ENCODE data around the gene ZNF223.

ZNF223 gene

GRCh38 chr19:44050740-44051649 lies 841 bp upstream of the ZNF223 start:
- TF ChIP-seq ZFX (IDR thresholded peaks at IDR 0.05) = no peak
- TF ChIP-seq, protein P1, sequence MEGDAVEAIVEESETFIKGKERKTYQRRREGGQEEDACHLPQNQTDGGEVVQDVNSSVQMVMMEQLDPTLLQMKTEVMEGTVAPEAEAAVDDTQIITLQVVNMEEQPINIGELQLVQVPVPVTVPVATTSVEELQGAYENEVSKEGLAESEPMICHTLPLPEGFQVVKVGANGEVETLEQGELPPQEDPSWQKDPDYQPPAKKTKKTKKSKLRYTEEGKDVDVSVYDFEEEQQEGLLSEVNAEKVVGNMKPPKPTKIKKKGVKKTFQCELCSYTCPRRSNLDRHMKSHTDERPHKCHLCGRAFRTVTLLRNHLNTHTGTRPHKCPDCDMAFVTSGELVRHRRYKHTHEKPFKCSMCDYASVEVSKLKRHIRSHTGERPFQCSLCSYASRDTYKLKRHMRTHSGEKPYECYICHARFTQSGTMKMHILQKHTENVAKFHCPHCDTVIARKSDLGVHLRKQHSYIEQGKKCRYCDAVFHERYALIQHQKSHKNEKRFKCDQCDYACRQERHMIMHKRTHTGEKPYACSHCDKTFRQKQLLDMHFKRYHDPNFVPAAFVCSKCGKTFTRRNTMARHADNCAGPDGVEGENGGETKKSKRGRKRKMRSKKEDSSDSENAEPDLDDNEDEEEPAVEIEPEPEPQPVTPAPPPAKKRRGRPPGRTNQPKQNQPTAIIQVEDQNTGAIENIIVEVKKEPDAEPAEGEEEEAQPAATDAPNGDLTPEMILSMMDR (conservative IDR thresholded peaks at IDR 0.05) = no peak
- no peak overlapping the region for H3K27ac ChIP-seq

DNA sequence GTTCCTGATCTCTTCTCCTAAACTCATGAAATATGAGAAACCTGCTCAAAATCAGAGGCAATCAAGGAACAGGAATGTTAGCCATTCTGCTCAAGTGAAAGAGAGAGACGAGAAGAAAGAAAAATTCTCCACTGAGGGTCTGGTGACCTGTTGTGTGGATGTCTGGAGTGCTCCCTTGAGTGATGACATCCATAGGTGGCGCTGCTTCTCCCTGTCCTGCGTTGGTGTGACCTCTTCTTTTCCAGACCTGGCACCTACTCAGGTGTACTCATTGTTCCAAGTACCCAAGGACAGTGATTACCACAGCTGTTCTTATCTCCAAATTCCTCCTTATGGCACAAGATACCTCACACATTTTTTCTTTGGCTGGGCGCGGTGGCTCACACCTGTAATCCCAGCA lies 4.0 kb downstream of the ZNF223 start:
- TF ChIP-seq ZFX (IDR thresholded peaks at IDR 0.05) = no peak
- TF ChIP-seq, protein P1 (conservative IDR thresholded peaks at IDR 0.05) = no peak
- no peak overlapping the region for H3K27ac ChIP-seq

DNA sequence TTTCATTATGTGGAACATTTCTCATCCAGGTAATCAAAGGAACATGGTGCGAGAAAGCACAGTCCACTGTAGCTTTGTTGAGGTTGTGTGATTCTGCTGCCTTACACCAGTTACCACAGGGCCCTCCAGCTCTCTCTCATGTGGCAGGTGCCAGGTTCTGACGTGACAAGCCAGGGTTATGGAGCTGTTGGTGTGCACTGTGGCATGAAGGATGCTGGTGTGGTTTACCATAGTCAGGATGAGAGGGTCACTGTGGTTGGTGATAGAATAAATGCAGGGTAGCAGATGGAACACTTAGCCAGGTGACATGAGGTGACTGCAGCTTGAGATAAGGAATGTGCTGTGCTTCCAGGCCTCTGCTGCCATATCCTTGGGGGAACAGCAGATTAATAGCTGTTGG lies 7.4 kb downstream of the ZNF223 start:
- TF ChIP-seq ZFX (IDR thresholded peaks at IDR 0.05) = no peak
- TF ChIP-seq, protein P1 (conservative IDR thresholded peaks at IDR 0.05) = no peak
- H3K27ac ChIP-seq = no peak overlapping the region

- no peak overlapping the region for H3K27ac ChIP-seq
- TF ChIP-seq, protein P1 (conservative IDR thresholded peaks at IDR 0.05) = no peak
- TF ChIP-seq ZFX (IDR thresholded peaks at IDR 0.05) = no peak
Observed at GRCh38 chr19:44061038-44061437, 9.2 kb downstream of the ZNF223 start.

GRCh38 chr19:44066305-44066704 lies 14.5 kb downstream of the ZNF223 start:
- TF ChIP-seq, protein P1 (conservative IDR thresholded peaks at IDR 0.05) = no peak
- TF ChIP-seq ZFX (IDR thresholded peaks at IDR 0.05) = no peak
- H3K27ac ChIP-seq = no peak overlapping the region

- H3K27ac ChIP-seq = no peak overlapping the region
- TF ChIP-seq, protein P1 (conservative IDR thresholded peaks at IDR 0.05) = no peak
- TF ChIP-seq ZFX (IDR thresholded peaks at IDR 0.05) = no peak
Observed at GRCh38 chr19:44069415-44069814, 17.6 kb downstream of the ZNF223 start.

DNA sequence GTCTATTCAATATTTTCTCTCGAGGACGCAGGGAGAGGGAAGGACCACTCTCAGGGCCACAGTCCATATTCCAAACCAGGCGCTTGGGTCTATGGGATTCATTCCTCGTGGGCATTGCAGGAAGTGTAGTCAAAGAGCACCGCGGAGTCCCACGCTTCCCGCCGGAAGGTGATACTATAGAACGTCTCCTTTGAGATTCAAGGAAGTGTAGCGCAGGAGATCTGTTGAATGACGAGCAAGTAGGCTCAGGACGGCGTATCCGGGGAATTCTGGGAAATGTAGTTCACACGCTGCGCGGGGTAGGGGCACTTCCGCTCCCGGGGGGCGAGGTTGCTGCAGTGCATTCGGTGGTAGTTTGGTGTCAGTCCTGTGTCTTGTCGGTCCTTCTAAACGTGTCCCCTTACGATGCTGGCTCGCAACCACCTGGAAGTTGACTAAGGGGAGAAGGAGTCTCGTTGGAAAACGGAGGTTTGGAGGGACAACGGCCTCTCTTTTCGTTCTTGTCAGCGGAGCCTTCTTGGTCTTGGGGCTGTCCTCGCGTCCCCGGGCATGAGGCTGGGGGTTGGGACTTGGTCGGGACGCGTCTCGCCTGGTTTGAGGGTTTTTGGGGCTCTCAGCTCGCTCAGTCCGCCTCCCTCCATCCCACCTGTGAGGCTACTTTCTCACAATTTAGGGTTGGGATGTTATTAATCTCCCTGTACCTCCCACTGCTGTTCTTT lies 20.1 kb downstream of the ZNF223 start, which contains the start of gene ZNF284:
TSS of gene ZNF284 (plus strand) at position 336 of the 719 bp plus-strand sequence. CDS start 4,231 bp downstream, outside the sequence.
- TF ChIP-seq, protein P1 (conservative IDR thresholded peaks at IDR 0.05) = no peak
- TF ChIP-seq ZFX (IDR thresholded peaks at IDR 0.05) = no peak
- peak within 1 kb of the TSS; percentile 47 for H3K27ac ChIP-seq

Measured in C4-2B (cell line).